ENCODE data around the gene SEMA5B.

SEMA5B gene

DNA sequence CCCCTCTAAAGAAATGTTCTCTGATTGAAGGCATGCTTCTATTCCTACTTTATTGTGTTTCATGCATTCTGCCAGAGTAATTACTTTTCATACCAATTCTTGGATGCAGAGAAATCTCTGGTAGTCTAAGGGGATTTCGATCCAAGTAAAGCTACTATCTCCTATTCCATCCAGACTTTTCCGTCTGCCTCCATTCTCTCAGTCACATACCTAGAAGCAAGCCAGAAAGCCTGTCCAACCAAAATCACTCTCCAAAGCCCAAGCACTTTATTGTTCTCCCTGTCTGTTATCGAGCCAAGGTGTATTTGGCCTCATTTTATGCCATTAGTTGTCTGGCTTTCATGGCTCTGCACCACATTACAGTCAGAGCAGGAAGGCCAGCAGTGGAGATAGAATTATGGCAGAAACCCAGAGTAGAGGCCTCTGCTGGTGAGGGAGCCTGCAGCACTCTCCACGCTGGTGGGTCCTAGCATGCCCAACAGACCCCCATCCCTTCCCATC lies 136.8 kb downstream of the SEMA5B start:
- H3K4me1 Mint-ChIP-seq = peaks cover 32% of the 10 kb centered on the region
- no peaks in the 10 kb centered on the region for H3K36me3 Mint-ChIP-seq
- H3K27ac Mint-ChIP-seq = no peak overlapping the region
- no peaks in the 10 kb centered on the region for H3K9me3 Mint-ChIP-seq
- ATAC-seq = no peak
- no peaks in the 10 kb centered on the region for H3K27me3 Mint-ChIP-seq
- H3K4me3 Mint-ChIP-seq = no peak overlapping the region

DNA sequence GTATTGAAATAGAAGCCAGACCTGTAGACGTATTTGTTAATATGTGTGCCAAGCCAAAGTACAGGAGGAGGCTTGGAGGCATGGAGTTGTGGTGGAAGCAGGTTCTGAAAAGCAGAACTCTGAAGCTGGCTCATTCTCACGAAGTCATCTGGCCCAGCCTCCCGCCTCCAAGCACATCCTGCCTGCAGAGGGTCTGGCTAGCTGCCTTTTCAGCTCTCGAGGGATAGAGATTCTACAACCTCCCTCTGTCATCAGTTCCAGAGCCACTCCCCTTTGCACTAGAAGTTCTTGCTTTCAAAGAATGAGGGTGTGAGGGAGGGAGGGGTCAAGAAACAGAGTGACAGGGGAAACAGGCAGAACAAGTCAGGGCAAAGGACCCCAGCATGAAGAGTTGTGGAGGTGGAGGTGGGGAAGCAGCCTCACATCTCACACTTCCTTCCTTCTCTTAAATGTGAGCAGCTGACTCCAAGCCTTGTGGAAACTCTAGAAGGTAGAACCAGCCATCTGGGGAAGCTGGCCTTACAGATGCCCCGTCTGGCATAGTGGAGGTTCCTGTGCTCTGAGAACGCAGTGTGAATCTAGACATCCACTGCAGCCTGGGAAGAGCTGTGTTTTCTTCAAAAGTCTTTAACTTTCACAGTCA lies 137.4 kb downstream of the SEMA5B start:
- Mint-ChIP-seq H3K27me3 (no peaks in the 10 kb centered on the region), H3K27ac (no peak overlapping the region), H3K36me3 (no peaks in the 10 kb centered on the region), H3K9me3 (no peaks in the 10 kb centered on the region), H3K4me1 (peaks cover 32% of the 10 kb centered on the region), H3K4me3 (no peak overlapping the region)
- peak; percentile 66 for ATAC-seq

DNA sequence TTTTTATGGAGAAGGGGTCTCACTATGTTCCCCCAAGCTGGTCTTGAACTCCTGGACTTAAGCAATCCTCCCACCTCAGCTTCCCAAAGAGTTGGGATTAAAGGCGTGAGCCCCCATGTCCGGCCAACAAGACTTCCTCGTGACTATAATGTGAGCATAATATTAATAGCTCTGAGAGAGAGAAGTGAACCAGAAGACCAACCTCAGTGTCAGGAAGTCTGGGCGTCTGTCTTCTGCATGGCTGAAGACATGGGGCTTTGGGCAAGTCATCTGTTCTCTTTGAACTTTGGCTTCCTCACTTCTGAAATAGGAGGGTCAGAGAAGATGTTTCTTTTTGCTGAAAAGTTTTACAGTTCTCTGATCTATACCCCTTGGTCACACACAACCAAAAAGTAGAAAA lies 140.6 kb downstream of the SEMA5B start:
- Mint-ChIP-seq H3K27ac (peak overlapping the region; percentile 60), H3K4me1 (peaks cover 25% of the 10 kb centered on the region)

DNA sequence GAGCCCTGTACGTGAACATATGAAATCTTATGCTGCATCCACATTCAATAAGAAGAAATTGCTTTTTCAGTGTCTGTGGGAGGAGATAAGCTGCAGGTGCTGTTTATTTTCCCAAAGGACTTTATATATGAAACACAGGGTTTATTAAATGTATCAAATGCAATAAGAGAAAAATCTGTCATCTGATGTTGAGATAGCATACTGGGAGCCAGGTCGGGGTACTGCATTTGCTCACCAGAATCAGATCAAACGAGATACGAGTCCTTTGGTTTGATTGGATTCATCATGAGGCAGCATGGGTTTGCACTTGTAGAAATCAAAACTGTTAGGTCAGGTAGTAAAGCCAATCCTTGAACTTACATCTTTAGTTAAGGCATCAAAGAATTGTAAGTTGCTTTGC lies 141.3 kb downstream of the SEMA5B start:
- Mint-ChIP-seq H3K4me1 (peaks cover 25% of the 10 kb centered on the region), H3K27me3 (no peaks in the 10 kb centered on the region), H3K9me3 (no peaks in the 10 kb centered on the region), H3K36me3 (peaks cover 5% of the 10 kb centered on the region), H3K27ac (peak overlapping the region; percentile 60), H3K4me3 (no peak overlapping the region)
- ATAC-seq = no peak

More for the DNA sequence above, 140.6 kb downstream of the SEMA5B start:
- Mint-ChIP-seq H3K36me3 (no peaks in the 10 kb centered on the region), H3K9me3 (no peaks in the 10 kb centered on the region), H3K27me3 (no peaks in the 10 kb centered on the region), H3K4me3 (no peak overlapping the region)
- ATAC-seq = peak; percentile 59

DNA sequence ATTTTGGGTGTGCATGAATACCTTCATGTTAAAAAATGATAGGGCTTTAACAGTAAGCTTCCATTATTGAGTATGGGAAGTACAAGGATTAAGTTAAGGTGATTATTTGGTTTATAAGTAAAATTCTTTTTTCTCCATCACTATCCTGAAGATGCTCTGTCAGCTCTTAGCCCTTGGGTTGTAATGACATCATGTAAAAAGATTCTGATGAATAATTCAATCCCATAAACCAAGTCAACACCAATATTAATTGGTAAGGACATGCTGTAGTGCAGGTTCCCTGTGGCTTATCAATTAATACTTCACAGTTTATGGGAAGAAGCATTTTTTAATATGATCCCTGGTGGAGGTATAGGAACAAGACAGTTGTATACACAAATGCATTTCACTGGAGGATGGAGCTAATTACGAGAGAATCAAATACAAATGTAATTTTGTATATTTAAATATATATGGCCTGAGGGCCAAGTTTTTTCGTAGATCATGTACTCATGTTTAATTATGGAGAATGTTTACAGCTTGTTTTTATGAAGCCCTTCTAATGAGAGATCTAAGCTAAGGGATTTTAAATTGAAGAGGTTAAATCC lies 145.1 kb downstream of the SEMA5B start:
- ATAC-seq = no peak
- no peak overlapping the region for H3K27ac Mint-ChIP-seq
- no peaks in the 10 kb centered on the region for H3K27me3 Mint-ChIP-seq
- no peak overlapping the region for H3K4me3 Mint-ChIP-seq
- H3K9me3 Mint-ChIP-seq = no peaks in the 10 kb centered on the region
- peaks cover 8% of the 10 kb centered on the region for H3K36me3 Mint-ChIP-seq
- H3K4me1 Mint-ChIP-seq = peaks cover 11% of the 10 kb centered on the region

DNA sequence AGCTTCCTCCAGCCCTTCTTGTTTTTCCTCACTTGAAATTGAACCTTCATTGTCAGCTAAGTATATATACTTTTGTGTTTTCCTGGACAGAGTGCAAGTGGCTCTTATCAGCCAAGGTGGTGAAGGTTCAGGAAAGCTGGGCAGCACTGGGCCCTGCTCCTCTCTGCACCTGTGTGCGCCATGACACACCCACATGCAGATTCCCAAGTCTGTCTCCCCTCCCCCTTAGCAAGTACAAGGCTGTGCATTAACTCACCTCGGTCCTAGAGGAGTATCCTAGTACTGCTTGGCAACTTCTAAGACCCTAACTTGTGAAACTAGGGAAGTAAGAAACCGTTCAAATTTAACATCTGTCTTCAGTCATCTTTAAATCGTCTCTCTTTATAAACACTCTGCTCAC lies 146.9 kb downstream of the SEMA5B start:
- H3K9me3 Mint-ChIP-seq = no peaks in the 10 kb centered on the region
- H3K27ac Mint-ChIP-seq = no peak overlapping the region
- no peaks in the 10 kb centered on the region for H3K4me1 Mint-ChIP-seq
- ATAC-seq = no peak
- peaks cover 14% of the 10 kb centered on the region for H3K36me3 Mint-ChIP-seq
- no peak overlapping the region for H3K4me3 Mint-ChIP-seq
- no peaks in the 10 kb centered on the region for H3K27me3 Mint-ChIP-seq

DNA sequence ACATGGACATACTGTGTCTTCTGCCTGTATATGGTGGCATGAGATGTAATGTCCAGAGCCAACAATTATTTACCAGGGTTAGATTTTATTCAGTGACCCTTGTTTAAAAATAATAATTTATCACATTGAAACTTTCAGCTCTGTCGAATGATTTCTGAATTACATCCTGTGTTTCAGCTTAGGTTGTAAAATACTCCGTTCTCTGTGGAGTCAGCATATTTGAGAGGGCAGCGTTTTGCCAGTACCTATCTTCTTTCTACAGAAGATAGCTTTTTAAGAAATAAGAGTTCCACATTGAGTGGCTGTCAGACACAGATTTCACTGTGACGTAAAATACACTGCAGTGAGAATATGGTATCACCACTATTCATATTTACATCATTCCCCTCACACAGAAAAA lies 147.4 kb downstream of the SEMA5B start:
- H3K9me3 Mint-ChIP-seq = no peaks in the 10 kb centered on the region
- H3K27ac Mint-ChIP-seq = no peak overlapping the region

DNA sequence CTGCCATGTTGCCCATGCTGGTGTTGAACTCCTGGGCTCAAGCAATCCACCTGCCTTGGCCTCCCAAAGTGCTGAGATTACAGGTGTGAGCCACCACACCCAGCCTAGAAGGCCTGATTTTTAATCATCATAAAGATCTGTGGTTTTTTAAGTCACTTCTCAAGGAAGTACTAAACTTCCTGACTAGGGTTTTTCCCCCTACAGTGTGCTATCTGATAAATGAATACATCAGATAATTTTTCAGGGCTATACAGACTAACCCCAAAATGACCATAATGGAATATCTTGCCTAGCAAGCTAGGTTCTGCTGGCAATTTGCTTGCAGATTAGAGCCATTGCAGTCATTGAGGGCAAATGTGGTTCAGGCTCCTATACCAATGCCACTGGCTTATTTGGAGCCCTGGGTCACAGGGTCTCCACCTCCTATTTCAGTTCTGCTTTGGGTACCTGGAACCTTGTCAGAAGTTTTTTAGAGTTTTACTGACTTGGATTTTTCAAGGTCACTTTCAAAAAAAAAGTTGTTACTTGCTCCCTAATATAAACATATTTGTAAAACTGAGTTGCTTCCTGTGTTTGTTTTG lies 151.9 kb downstream of the SEMA5B start:
- no peak overlapping the region for H3K4me3 Mint-ChIP-seq
- no peak for ATAC-seq
- no peak overlapping the region for H3K27ac Mint-ChIP-seq

More for the DNA sequence above, 147.4 kb downstream of the SEMA5B start:
- Mint-ChIP-seq H3K27me3 (no peaks in the 10 kb centered on the region), H3K4me3 (no peak overlapping the region), H3K36me3 (peaks cover 15% of the 10 kb centered on the region), H3K4me1 (no peaks in the 10 kb centered on the region)
- ATAC-seq = no peak

DNA sequence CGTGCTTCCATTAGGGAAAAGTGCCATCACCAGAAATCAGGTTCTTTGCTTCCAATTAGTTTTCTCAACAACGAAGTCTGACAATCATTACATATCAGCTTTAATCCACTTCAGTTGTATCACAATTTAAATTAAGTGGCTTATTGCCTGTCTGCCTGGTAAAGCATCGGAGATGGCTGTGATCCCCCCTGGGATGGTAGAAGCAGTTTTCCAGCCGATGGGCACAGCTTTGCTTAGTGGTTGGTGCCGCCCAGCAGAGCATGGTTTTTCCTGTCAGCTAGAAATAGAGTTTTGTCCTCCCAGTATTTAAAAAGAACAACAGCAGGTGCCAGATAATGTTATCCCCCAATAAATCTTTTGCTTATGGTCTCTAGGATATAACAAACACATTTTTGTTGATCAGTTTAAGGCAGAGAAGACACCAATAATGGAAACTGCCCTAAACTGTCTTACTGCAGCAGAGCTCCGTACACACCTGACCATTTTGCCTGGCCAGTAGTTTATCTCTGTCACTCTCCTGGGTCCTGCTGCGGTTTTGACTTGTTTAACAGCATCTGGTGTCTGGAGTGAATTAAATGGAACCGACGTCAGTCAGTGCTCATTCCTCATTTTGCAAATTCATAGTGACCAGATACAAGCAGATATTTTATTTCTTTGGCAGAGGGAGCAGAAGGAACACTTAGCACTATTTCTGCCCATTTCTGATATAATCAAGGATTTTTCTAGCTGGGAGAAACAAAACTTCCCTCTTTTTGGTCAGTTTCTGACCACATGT lies 153.6 kb downstream of the SEMA5B start:
- Mint-ChIP-seq H3K4me1 (no peaks in the 10 kb centered on the region), H3K4me3 (no peak overlapping the region), H3K9me3 (no peaks in the 10 kb centered on the region), H3K36me3 (peaks cover 25% of the 10 kb centered on the region), H3K27me3 (no peaks in the 10 kb centered on the region), H3K27ac (no peak overlapping the region)
- ATAC-seq = no peak

More for the DNA sequence above, 151.9 kb downstream of the SEMA5B start:
- Mint-ChIP-seq H3K9me3 (no peaks in the 10 kb centered on the region), H3K27me3 (no peaks in the 10 kb centered on the region), H3K4me1 (no peaks in the 10 kb centered on the region), H3K36me3 (peaks cover 25% of the 10 kb centered on the region)

DNA sequence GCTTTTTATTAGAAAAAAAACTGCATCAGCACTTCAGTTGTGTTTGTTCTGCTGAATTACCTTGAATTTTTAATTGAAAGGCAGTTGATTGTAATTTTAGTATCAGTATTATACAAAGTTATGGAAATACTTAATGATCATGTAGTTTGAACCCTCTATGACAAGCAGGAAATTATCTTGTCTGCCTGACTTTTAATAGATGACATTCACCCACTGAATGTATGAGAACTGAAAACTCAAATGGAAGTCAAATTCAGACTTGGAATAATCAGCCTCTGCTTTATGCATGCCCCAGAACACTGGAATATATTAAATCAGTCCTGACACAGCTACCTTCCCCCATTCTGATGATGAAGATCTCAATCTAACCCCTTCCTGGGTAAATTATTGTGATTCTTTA lies 159.2 kb downstream of the SEMA5B start:
- Mint-ChIP-seq H3K9me3 (no peaks in the 10 kb centered on the region), H3K27ac (no peak overlapping the region), H3K27me3 (no peaks in the 10 kb centered on the region), H3K4me1 (no peaks in the 10 kb centered on the region), H3K4me3 (no peak overlapping the region), H3K36me3 (peaks cover 15% of the 10 kb centered on the region)
- no peak for ATAC-seq

DNA sequence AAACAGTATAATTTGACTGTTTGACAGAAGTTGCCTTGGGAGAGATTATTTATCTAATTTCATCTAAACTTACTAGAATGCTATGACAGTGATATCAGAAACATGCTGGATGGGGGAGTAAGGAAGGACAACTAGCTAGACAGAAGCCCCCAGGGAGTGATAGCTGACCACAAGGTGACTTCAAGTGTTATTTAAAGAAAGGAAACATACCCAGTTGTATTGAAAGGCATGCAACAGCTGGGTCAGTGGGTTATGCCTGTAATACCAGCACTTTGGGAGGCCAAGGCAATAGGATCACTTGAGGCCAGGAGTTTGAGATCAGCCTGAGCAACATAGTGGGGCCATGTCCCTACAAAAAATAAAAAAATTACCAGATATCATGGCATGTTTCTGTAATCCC lies 163.1 kb downstream of the SEMA5B start:
- no peaks in the 10 kb centered on the region for H3K27me3 Mint-ChIP-seq
- H3K4me1 Mint-ChIP-seq = no peaks in the 10 kb centered on the region
- no peaks in the 10 kb centered on the region for H3K9me3 Mint-ChIP-seq
- ATAC-seq = no peak
- H3K4me3 Mint-ChIP-seq = no peak overlapping the region
- H3K36me3 Mint-ChIP-seq = peaks cover 18% of the 10 kb centered on the region
- no peak overlapping the region for H3K27ac Mint-ChIP-seq

DNA sequence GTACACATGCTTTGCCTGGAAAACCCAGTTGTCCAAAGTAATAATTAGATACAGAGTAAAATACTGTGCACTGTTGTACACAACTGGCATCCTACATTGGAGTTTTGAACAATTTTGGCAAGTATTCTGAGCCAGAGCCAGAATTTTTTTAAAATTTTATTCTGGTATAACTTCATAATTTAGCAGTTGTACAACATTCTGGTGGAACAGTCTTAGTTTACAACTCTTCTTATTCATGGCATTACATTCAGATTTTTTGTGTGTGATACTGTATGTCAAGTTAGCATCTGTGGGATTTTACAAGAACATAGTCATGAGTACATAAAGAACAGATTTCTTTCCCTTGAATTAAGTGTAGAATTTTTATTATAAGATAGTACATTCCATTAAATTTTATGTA lies 165.2 kb downstream of the SEMA5B start:
- H3K4me1 Mint-ChIP-seq = no peaks in the 10 kb centered on the region
- no peaks in the 10 kb centered on the region for H3K27me3 Mint-ChIP-seq
- peaks cover 18% of the 10 kb centered on the region for H3K36me3 Mint-ChIP-seq
- H3K9me3 Mint-ChIP-seq = no peaks in the 10 kb centered on the region
- H3K27ac Mint-ChIP-seq = no peak overlapping the region
- no peak overlapping the region for H3K4me3 Mint-ChIP-seq
- no peak for ATAC-seq
